ENCODE data around the gene HOXC11. TPM values are rescaled to one million over a fixed set of nuclear protein-coding genes. Genes with fewer than 3 reads are reported as not detected.

HOXC11 gene
- total RNA-seq, 1 donor from 2014 or later = not detected

GRCh38 chr12:54025499-54026405 lies 52.8 kb downstream of the HOXC11 start:
- no peaks in the 10 kb centered on the region for H3K4me1 Mint-ChIP-seq

GRCh38 chr12:54026640-54027441 lies 53.9 kb downstream of the HOXC11 start:
- H3K4me2 ChIP-seq = no peak overlapping the region
- Mint-ChIP-seq H3K4me3 (no peak overlapping the region), H3K36me3 (no peaks in the 10 kb centered on the region), H3K27ac (no peak overlapping the region), H3K4me1 (no peaks in the 10 kb centered on the region), H3K9me3 (peaks cover 3% of the 10 kb centered on the region), H3K27me3 (ENCODE audit: insufficient read depth, low read depth) (peaks cover 92% of the 10 kb centered on the region)
- H4K20me1 ChIP-seq (ENCODE audit: low read depth) = peaks cover 93% of the 10 kb centered on the region
- no peaks in the 10 kb centered on the region for H3K79me2 ChIP-seq (ENCODE audit: low read depth)
- no peak overlapping the region for H3K4me3 ChIP-seq
- H3K27me3 ChIP-seq = peaks cover 100% of the 10 kb centered on the region
- no peaks in the 10 kb centered on the region for H3K9me3 ChIP-seq (ENCODE audit: low read depth)
- H3K4me1 ChIP-seq = no peaks in the 10 kb centered on the region
- H3K9ac ChIP-seq = no peak overlapping the region
- no peak for DNase-seq (ENCODE audit: low spot score)
- H2AFZ ChIP-seq (replicated peaks) = no peak overlapping the region
- no peaks in the 10 kb centered on the region for H3K36me3 ChIP-seq
- no peak overlapping the region for H3K27ac ChIP-seq
- TF ChIP-seq EZH2phosphoT487 (IDR thresholded peaks at IDR 0.05) (peak; percentile 82), CTCF (IDR thresholded peaks at IDR 0.05) (no peak), EZH2 (IDR thresholded peaks at IDR 0.05) (peak; percentile 89)
- H3F3A ChIP-seq (ENCODE audit: low read depth) = no peaks in the 10 kb centered on the region

More at GRCh38 chr12:54025499-54026405, 52.8 kb downstream of the HOXC11 start:
- H3K9me3 ChIP-seq (ENCODE audit: low read depth) = no peaks in the 10 kb centered on the region
- DNase-seq (ENCODE audit: low spot score) = no peak
- H3K4me3 ChIP-seq = no peak overlapping the region
- H3F3A ChIP-seq (ENCODE audit: low read depth) = no peaks in the 10 kb centered on the region
- no peaks in the 10 kb centered on the region for H3K4me1 ChIP-seq
- no peak overlapping the region for H3K27ac ChIP-seq
- Mint-ChIP-seq H3K36me3 (no peaks in the 10 kb centered on the region), H3K27me3 (ENCODE audit: insufficient read depth, low read depth) (peaks cover 94% of the 10 kb centered on the region), H3K4me3 (no peak overlapping the region), H3K9me3 (peaks cover 2% of the 10 kb centered on the region), H3K27ac (no peak overlapping the region)
- H3K36me3 ChIP-seq = no peaks in the 10 kb centered on the region
- H3K79me2 ChIP-seq (ENCODE audit: low read depth) = no peaks in the 10 kb centered on the region
- peaks cover 100% of the 10 kb centered on the region for H3K27me3 ChIP-seq
- no peak for TF ChIP-seq CTCF (IDR thresholded peaks at IDR 0.05)
- TF ChIP-seq EZH2 (IDR thresholded peaks at IDR 0.05) = no peak
- no peak for TF ChIP-seq EZH2phosphoT487 (IDR thresholded peaks at IDR 0.05)
- H2AFZ ChIP-seq (replicated peaks) = no peak overlapping the region
- no peak overlapping the region for H3K9ac ChIP-seq
- H4K20me1 ChIP-seq (ENCODE audit: low read depth) = peaks cover 88% of the 10 kb centered on the region
- H3K4me2 ChIP-seq = no peak overlapping the region

MicroRNA genes within 50 kb of the gene (microRNA counts, 767-probe panel; counts per million panel counts)
- 460 counts per million, percentile 90 among the panel's probes with 10 or more counts for microRNA hsa-miR-196a-5p

Small RNAs within 50 kb of the gene (microRNA-seq; reads per million reads assigned to microRNA genes)
- gene MIR196A2 = 0.73 reads per million

Small RNAs within 50 kb of the gene (small RNA-seq; reads per million reads assigned to genes)
- gene AC012531.3 (not detected), gene AC012531.4 (not detected), gene MIR196A2 (not detected), gene RF01905 (not detected), gene RF01906 (not detected)

Other genes starting within 250 kb of the HOXC11 start
- gene CALCOCO1, start 245.7 kb upstream of the HOXC11 start, total RNA-seq (ENCODE audit: low replicate concordance) = 25.3 and 46.0 TPM in 2 replicates
- gene CISTR, start 221.1 kb upstream of the HOXC11 start, total RNA-seq (ENCODE audit: low replicate concordance) = not detected in 2 replicates
- not detected in 2 replicates for gene HOXC13, start 34.3 kb upstream of the HOXC11 start, total RNA-seq (ENCODE audit: low replicate concordance)
- not detected in 2 replicates for gene HOXC12, start 18.2 kb upstream of the HOXC11 start, total RNA-seq (ENCODE audit: low replicate concordance)
- gene HOTAIR, start 1.8 kb downstream of the HOXC11 start, total RNA-seq (ENCODE audit: low replicate concordance) = not detected in 2 replicates
- not detected in 2 replicates for gene HOXC10, start 12.0 kb downstream of the HOXC11 start, total RNA-seq (ENCODE audit: low replicate concordance)
- not detected in 2 replicates for gene HOXC9, start 27.0 kb downstream of the HOXC11 start, total RNA-seq (ENCODE audit: low replicate concordance)
- gene HOXC8, start 35.9 kb downstream of the HOXC11 start, total RNA-seq (ENCODE audit: low replicate concordance) = not detected in 2 replicates
- not detected in 2 replicates for gene HOXC6, start 55.3 kb downstream of the HOXC11 start, total RNA-seq (ENCODE audit: low replicate concordance)
- not detected in 2 replicates for gene HOXC5, start 59.9 kb downstream of the HOXC11 start, total RNA-seq (ENCODE audit: low replicate concordance)
- not detected in 2 replicates for gene HOXC4, start 80.7 kb downstream of the HOXC11 start, total RNA-seq (ENCODE audit: low replicate concordance)
- 42.9 and 49.4 TPM in 2 replicates for gene SMUG1, start 215.9 kb downstream of the HOXC11 start, total RNA-seq (ENCODE audit: low replicate concordance)

All from neural progenitor cell (in vitro differentiated cells).